ENCODE data around the gene LINS1.

DNA sequence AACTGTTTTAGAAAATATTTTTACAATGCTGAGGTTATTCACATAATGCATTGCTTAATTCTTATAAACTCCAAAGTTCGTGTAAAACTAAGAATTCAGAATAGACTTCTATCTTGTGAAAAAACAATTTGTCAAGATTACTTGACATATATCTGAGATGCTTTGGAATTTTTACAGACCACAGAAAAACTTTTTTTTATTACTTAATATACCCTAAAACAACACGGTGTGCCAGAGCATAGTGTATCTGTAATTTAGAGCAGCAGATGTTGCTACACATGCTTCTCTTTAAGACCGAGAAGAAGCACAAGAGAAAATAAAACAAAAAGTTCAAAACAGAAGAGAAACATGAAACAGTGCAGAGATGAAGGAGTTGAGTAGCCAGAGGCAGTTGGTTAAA, 26.8 kb upstream of the LINS1 start:
- TF ChIP-seq, protein P1, sequence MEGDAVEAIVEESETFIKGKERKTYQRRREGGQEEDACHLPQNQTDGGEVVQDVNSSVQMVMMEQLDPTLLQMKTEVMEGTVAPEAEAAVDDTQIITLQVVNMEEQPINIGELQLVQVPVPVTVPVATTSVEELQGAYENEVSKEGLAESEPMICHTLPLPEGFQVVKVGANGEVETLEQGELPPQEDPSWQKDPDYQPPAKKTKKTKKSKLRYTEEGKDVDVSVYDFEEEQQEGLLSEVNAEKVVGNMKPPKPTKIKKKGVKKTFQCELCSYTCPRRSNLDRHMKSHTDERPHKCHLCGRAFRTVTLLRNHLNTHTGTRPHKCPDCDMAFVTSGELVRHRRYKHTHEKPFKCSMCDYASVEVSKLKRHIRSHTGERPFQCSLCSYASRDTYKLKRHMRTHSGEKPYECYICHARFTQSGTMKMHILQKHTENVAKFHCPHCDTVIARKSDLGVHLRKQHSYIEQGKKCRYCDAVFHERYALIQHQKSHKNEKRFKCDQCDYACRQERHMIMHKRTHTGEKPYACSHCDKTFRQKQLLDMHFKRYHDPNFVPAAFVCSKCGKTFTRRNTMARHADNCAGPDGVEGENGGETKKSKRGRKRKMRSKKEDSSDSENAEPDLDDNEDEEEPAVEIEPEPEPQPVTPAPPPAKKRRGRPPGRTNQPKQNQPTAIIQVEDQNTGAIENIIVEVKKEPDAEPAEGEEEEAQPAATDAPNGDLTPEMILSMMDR (IDR thresholded peaks at IDR 0.05), result no peak
- no peak for TF ChIP-seq POLR2A (IDR thresholded peaks at IDR 0.05; ENCODE audit: low read depth)
